GM21529 (cell line): ENCODE measurements around the gene MTHFSD.

Source experiments
- ATAC-seq: cut with Tn5 transposase; IDR thresholded peaks from one replicate; pipeline ENCODE4 v1.9.1; 2021; ENCODE audit not compliant: unreplicated experiment

MTHFSD gene

DNA sequence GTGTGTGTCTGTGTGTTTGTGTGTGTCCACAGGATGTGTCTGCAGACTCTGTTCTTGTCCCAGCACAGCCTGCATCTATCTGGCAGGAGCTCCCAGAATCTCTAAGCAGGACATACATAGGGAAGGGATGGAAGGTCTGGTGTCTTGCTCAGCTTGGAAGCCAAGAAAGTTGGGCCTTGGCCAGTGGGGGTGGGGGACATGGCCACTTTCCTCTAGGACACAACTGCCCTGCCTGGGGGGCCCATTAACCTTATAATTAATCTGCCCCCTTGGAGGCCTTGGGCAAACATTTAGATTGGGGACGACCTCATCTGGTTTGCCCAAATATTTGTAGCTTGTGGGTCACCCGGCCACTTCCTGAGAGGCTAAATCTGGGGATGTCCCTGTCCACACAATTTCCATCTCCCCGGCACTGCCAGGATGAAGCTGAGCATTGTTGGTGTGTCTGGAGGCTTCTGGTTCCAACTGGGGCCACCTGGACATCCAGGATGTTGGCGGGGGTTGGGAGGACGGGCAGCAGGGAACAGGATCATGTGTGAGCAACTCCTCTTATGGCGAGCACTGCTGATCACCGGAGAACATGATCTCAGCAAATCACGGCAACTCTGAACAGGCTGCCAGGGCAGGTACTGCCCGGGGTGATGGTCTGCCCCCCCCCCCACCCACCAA is 61.9 kb downstream of the MTHFSD start:
- ATAC-seq = no peak

DNA sequence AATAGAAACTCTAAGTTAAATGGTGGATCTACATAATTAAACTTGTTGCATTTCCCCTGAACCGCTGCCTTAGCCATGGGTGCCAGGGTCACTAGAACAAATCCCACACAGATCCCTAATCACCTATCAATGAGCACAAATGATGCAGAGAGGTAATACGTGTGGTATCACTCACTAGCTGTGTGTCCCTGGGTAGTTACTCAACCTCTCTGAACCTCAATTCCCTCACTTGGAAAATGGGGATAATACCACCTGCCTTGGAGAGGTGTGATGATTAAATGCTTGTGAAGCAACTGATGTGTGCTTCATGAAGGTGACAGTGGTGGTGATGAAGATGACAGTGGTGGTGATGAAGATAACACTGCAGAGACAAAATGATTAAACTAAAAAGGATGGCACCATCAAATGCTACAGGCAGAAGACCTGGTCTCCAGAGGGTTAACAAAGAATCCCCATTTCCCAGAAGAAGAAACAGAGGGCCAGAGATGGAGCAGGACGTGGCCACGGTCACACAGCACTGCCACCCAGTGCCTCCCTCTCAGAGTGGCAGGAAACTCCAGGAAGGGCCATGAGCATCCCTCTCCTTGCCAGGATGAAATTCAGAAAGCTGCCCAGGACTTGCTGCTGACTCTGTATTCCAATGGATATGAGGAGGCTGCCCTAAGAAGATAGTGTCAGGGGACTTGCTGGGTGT is 62.6 kb downstream of the MTHFSD start:
- no peak for ATAC-seq

DNA sequence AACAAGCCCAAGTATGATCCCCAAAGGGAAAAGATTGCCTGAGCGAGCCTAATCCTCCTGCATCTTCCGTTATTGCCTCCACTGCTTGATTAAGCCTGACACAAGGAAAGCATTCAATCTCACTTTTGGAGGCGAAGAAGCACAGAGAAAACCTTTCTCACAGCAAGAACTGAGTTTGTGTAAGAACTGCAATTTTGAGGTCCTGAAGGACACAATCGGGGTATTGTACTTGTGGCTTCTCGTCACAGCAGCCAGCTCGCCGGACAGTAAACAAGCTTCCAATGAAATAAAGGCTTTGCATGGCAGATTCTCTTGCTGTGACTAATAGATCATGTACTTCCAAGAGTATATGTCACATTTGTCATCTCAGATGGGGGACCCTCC is 63.4 kb downstream of the MTHFSD start:
- no peak for ATAC-seq

DNA sequence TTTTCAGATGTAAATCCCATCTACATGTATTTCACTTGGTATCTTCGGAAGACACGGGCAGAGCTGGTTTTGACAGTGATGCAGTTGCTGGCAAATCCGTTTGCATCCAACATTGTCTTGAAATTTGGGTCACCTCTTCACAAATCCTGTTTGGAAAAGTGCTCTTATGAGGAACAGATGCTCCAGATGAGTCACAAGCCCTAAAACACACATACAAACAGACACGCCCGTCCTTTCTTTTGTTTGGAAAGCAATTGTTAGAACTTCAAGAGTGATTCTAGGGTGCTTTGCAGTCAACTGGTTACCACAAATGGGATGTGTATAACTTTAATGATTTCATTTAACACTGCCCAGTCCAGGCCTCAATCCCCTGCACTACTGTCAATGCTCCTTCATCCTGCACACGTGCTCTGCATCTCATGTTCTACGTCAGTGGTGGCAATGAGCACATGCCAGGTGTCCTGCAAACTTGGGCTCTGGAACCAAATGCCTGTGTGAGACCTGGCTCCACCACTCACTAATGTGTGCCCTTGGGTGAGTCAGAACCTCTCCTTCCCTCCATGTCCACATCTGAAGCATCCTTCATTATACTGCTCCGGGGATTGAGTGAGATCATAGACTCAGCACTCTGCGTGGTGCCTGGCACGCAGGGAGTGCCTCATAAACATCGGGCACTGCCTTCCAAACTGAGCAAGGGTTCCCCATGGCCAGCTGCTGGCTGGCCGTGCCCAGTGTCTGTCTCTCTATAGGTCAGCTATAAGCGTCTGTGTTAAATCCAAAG is 64.0 kb downstream of the MTHFSD start:
- no peak for ATAC-seq

DNA sequence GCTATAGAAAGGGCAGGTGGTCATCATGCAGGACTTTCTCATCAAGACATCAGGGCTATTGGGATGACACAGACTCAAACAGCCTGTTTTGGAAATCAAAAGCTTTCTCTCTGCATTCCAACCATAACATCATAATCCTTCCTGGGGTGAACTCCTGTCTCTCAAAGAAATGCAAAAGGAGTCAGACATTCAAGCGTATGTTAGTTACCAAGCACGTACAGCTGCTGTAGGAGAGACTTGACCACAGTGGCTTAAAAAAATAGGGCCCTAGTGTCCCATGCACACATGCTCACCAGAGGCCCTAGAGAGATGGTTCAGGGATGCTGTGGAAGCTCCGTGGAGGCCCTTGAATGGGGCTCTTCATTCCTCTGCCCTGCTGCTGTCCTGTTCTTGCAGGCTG is 69.3 kb downstream of the MTHFSD start:
- ATAC-seq = no peak

DNA sequence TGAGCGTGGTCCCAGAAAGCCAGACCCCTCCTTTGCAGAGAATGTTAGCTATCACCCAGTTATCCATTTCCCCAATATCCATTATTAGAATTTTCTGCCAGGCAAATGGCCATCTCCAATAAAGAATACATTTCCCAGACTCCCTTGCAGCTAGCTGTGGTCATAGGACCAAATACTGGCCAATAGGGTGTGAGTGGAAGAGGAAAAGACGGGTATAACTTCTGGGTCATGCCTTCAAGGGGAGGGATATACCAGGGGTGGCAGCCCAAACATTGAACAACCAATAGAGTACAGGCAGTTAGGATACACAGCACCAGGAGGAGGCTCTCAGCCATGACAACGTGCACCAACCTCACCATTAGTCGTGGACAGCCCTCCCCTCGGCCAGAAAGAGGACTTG is 70.8 kb downstream of the MTHFSD start:
- ATAC-seq = no peak

DNA sequence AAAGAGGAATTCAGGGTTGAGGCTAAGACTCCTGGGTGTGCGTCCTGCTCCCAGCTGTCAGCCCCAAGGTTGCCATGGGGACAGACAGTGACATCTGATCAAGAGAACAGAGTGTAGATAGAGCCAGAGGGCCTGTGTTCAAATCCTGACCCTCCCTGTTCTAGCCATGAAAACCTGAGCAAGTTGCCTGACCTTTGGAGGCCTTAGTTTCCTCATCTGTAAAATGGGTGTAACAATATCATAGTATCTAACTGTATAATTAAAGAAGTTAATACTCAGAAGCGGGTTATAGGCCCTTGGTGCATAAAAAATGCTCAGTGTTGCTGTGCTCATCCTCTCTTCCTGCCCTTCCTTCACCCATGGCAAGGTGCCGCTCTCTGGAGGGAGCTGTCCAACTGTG is 73.4 kb downstream of the MTHFSD start:
- no peak for ATAC-seq

DNA sequence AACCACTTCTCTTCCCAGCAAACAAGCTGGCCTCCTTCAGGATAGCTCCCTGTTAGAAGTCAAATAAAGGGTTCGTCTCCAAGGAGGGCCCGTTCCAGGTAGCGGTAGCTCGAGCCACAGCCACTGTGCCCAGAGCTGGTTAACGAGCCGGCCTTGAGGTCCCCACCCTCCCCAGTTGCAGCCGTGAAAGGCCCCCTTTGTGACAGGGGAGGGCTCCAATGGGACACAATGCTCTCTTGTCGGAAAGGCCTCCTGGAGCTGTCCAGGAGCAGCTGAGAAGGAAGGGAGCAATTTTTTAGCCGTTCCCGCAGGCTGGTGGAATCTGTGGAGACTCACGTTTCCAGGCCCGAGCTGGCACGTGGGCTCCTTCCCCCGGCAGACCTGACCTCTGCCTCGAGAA is 74.6 kb downstream of the MTHFSD start:
- no peak for ATAC-seq
